SU-DHL-6 (cell line): ENCODE data around the gene COL6A3.

Experiments
- H2AFZ ChIP-seq: fragments of 200-600 bp; sonication (generic); 2 replicates; pipeline ENCODE4 v1.6.1; 2014; ENCODE audit warnings: low read depth, mild to moderate bottlenecking, moderate library complexity, mixed read lengths, antibody characterized with exemption, low read length; ENCODE audit not compliant: severe bottlenecking
- H3F3A ChIP-seq: fragments of 200-600 bp; shearing (Covaris generic); 2 replicates; pipeline ENCODE4 v1.6.0; 2016; ENCODE audit warnings: antibody characterized with exemption, mild to moderate bottlenecking; ENCODE audit not compliant: insufficient read depth
- H3K27ac ChIP-seq: fragments of 200-600 bp; sonication (generic); 2 replicates; pipeline ENCODE4 v1.5.1; 2016; ENCODE audit warnings: low read depth, mild to moderate bottlenecking, low read length, moderate library complexity, mixed read lengths
- H3K27me3 ChIP-seq: fragments of 200-600 bp; sonication (generic), shearing (Covaris generic); 2 replicates; pipeline ENCODE4 v1.6.0; 2014; ENCODE audit warnings: mild to moderate bottlenecking, low read length
- H3K36me3 ChIP-seq: fragments of 200-600 bp; sonication (generic); 2 replicates; pipeline ENCODE4 v1.6.1; 2014; ENCODE audit warnings: mild to moderate bottlenecking, low read length, mixed read lengths
- H3K4me2 ChIP-seq: fragments of 300-600, 200-600 bp; shearing (Covaris generic), sonication (generic); 2 replicates; pipeline ENCODE4 v1.6.0; 2014; ENCODE audit warnings: low read length, low read depth, mild to moderate bottlenecking; ENCODE audit not compliant: poor library complexity, severe bottlenecking
- H3K4me3 ChIP-seq: fragments of 200-600 bp; sonication (generic); 2 replicates; pipeline ENCODE4 v1.5.1; 2014; ENCODE audit warnings: antibody characterized with exemption, low read length, mild to moderate bottlenecking, mixed read lengths; ENCODE audit not compliant: insufficient read depth, poor library complexity, severe bottlenecking
- H3K79me2 ChIP-seq: fragments of 200-600 bp; sonication (generic); 2 replicates; pipeline ENCODE4 v1.6.1; 2014; ENCODE audit warnings: mild to moderate bottlenecking, low read length, moderate library complexity; ENCODE audit not compliant: insufficient read depth
- H3K9ac ChIP-seq: fragments of 200-600 bp; sonication (generic); 2 replicates; pipeline ENCODE4 v1.7.0; 2014; ENCODE audit warnings: mild to moderate bottlenecking, low read length
- H3K9me2 ChIP-seq: fragments of 200-600 bp; sonication (generic); replicated peaks from 2 replicates; pipeline ENCODE4 v1.6.1; 2014; ENCODE audit warnings: low read length; ENCODE audit not compliant: insufficient read depth
- H3K9me3 ChIP-seq: fragments of 200-600 bp; sonication (generic); 2 replicates; pipeline ENCODE4 v1.6.1; 2014; ENCODE audit warnings: low read length, mixed read lengths; ENCODE audit not compliant: insufficient read depth
- H4K20me1 ChIP-seq: fragments of 200-600 bp; sonication (generic); 2 replicates; pipeline ENCODE4 v1.6.1; 2014; ENCODE audit warnings: low read depth, mild to moderate bottlenecking, antibody characterized with exemption, low read length, moderate library complexity, mixed read lengths
- EZH2phosphoT487 ChIP-seq: fragments of 200-600 bp; sonication (generic), shearing (Covaris generic); conservative IDR thresholded peaks from 2 replicates; pipeline ENCODE4 v1.6.1; 2018; ENCODE audit warnings: mild to moderate bottlenecking, antibody characterized with exemption, low read length, moderate library complexity, mixed read lengths
- TF ChIP-seq, protein P1 (sequence below): fragments of 200-600 bp; sonication (generic); IDR thresholded peaks from one replicate; pipeline ENCODE4 v1.5.1; 2017; ENCODE audit warnings: antibody characterized with exemption, mild to moderate bottlenecking, low read length, moderate library complexity; ENCODE audit not compliant: insufficient read depth, poor library complexity, severe bottlenecking

The COL6A3 gene

DNA sequence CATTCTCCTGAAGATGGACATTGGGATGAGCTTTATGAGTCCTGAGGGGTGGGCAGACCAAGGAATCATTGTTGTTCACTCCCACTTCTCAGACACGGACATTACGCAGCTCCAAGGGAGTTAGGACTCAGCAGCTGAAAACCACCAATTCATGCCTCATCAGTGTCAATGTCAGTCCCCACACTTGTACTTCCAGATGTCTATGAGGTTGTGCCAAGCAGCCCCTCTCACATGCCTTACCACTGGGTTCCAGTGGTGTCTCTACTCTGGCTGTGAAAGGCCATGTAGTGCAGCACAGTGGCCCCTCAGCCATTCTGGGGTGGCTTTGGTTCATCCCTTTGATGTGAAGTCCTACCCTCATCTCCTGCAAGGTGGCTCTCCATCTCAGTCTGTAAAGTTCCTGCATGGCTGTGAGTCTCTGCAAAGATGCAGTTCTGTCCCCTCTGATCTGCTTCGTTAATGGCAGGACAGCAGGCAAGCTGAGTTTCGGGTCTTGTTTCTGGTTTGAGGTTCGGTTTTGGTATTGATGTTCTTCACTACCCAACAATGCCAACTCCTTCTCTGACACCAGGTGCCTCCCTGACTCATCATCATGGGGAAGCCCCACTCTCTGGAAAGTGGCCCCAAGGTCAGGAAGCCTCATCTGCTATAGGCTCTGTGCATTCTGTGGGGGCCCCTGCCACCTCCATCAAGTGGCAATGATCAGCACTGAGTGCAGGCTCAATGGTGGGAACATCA, 14.0 kb upstream of the COL6A3 start:
- Histone ChIP-seq H3K4me3 (no peak overlapping the region), H2AFZ (no peak overlapping the region), H3K9me3 (no peaks in the 10 kb centered on the region), H3K27ac (no peak overlapping the region), H3K79me2 (no peaks in the 10 kb centered on the region), H4K20me1 (no peaks in the 10 kb centered on the region), H3K4me2 (no peak overlapping the region), H3F3A (no peaks in the 10 kb centered on the region), H3K9ac (no peak overlapping the region), H3K27me3 (no peaks in the 10 kb centered on the region), H3K9me2 (no peaks in the 10 kb centered on the region), H3K36me3 (no peaks in the 10 kb centered on the region)
- TF ChIP-seq, protein P1, sequence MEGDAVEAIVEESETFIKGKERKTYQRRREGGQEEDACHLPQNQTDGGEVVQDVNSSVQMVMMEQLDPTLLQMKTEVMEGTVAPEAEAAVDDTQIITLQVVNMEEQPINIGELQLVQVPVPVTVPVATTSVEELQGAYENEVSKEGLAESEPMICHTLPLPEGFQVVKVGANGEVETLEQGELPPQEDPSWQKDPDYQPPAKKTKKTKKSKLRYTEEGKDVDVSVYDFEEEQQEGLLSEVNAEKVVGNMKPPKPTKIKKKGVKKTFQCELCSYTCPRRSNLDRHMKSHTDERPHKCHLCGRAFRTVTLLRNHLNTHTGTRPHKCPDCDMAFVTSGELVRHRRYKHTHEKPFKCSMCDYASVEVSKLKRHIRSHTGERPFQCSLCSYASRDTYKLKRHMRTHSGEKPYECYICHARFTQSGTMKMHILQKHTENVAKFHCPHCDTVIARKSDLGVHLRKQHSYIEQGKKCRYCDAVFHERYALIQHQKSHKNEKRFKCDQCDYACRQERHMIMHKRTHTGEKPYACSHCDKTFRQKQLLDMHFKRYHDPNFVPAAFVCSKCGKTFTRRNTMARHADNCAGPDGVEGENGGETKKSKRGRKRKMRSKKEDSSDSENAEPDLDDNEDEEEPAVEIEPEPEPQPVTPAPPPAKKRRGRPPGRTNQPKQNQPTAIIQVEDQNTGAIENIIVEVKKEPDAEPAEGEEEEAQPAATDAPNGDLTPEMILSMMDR = no peak
- no peak for TF ChIP-seq EZH2phosphoT487

DNA sequence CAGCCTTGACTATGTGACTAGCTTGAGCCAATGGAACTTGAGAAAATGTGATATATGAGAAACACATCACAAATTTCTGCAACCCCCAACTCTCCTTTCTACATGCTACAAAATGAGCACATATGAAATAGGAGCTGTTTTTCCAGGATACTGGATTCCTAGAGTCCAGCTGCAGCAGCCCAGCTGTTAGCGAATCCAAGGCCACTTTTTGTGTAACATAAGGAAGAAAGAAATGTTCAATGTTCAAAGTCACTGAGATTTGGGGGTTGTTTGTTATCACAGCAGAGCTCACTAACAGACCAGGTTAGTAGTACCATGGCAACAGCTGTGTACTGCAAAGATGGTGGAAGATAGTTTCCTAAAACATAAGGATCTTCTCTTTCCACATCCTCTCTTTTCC, 12.6 kb upstream of the COL6A3 start:
- no peaks in the 10 kb centered on the region for H4K20me1 ChIP-seq
- no peaks in the 10 kb centered on the region for H3K79me2 ChIP-seq
- no peaks in the 10 kb centered on the region for H3F3A ChIP-seq
- no peaks in the 10 kb centered on the region for H3K36me3 ChIP-seq
- TF ChIP-seq, protein P1 = no peak
- TF ChIP-seq EZH2phosphoT487 = no peak
- H3K4me3 ChIP-seq = no peak overlapping the region
- no peaks in the 10 kb centered on the region for H3K9me3 ChIP-seq
- H3K27ac ChIP-seq = no peak overlapping the region
- H3K27me3 ChIP-seq = no peaks in the 10 kb centered on the region
- no peak overlapping the region for H3K4me2 ChIP-seq
- no peak overlapping the region for H2AFZ ChIP-seq
- H3K9ac ChIP-seq = no peak overlapping the region
- H3K9me2 ChIP-seq = no peaks in the 10 kb centered on the region

DNA sequence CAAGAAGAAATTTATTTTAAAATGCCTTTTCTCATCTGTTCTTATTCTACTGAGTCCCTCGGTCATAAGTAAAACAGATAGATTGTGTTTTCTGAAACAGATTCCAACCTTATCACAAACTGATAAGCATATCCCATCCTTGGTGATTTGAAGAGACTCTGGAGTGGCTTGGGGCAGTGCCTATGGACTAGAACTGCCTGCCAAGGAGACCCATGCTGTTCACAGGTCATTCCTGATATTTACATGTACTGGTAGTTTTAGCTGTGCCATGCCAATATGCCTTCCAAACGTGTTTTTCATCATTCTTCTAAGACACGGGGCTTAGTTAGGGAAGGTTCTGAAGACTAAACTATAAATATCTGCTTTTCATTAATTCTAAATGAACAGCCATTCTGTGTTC, 11.4 kb upstream of the COL6A3 start:
- H3K79me2 ChIP-seq = no peaks in the 10 kb centered on the region
- H3K9ac ChIP-seq = no peak overlapping the region
- no peaks in the 10 kb centered on the region for H4K20me1 ChIP-seq
- no peaks in the 10 kb centered on the region for H3K27me3 ChIP-seq
- no peak overlapping the region for H3K4me2 ChIP-seq
- no peaks in the 10 kb centered on the region for H3K36me3 ChIP-seq
- no peaks in the 10 kb centered on the region for H3K9me3 ChIP-seq
- H3F3A ChIP-seq = no peaks in the 10 kb centered on the region
- H3K4me3 ChIP-seq = no peak overlapping the region
- H3K27ac ChIP-seq = no peak overlapping the region
- H3K9me2 ChIP-seq = no peaks in the 10 kb centered on the region
- no peak for TF ChIP-seq EZH2phosphoT487
- TF ChIP-seq, protein P1 = no peak
- no peak overlapping the region for H2AFZ ChIP-seq
